ENCODE measurements around the gene ZNF341.

ZNF341 gene

GRCh38 chr20:33687993-33688937, 43.5 kb upstream of the ZNF341 start:
- Histone ChIP-seq H3K36me3 (replicated peaks; ENCODE audit: low read depth, low read length) (peaks cover 14% of the 10 kb centered on the region), H3K4me3 (ENCODE audit: low read length) (no peak overlapping the region), H3K9me3 (ENCODE audit: insufficient read depth, low read length) (no peaks in the 10 kb centered on the region), H3K4me2 (ENCODE audit: low read length) (peak overlapping the region; percentile 50), H3K27ac (ENCODE audit: low read length) (no peak overlapping the region), H2AFZ (ENCODE audit: low read depth, low read length) (no peak overlapping the region), H4K20me1 (ENCODE audit: insufficient read depth, low read length) (peaks cover 18% of the 10 kb centered on the region), H3K4me1 (ENCODE audit: low read length) (peaks cover 46% of the 10 kb centered on the region), H3K9ac (ENCODE audit: low read length) (peak overlapping the region; percentile 14; the same call in 1 of the 2 replicates), H3K79me2 (ENCODE audit: low read length) (peaks cover 28% of the 10 kb centered on the region), H3K27me3 (ENCODE audit: low read depth, low read length) (no peaks in the 10 kb centered on the region)
- TF ChIP-seq CTCF (IDR thresholded peaks at IDR 0.05; ENCODE audit: low read depth, low read length), result no peak
- TF ChIP-seq EZH2phosphoT487 (IDR thresholded peaks at IDR 0.05; ENCODE audit: low read depth), result no peak

GRCh38 chr20:33688938-33689424, 42.8 kb upstream of the ZNF341 start:
- Histone ChIP-seq H3K36me3 (replicated peaks; ENCODE audit: low read depth, low read length) (peaks cover 12% of the 10 kb centered on the region), H3K4me1 (ENCODE audit: low read length) (peaks cover 49% of the 10 kb centered on the region), H3K4me3 (ENCODE audit: low read length) (no peak overlapping the region), H4K20me1 (ENCODE audit: insufficient read depth, low read length) (peaks cover 13% of the 10 kb centered on the region), H3K79me2 (ENCODE audit: low read length) (peaks cover 21% of the 10 kb centered on the region), H3K9me3 (ENCODE audit: insufficient read depth, low read length) (no peaks in the 10 kb centered on the region), H3K9ac (ENCODE audit: low read length) (no peak overlapping the region), H2AFZ (ENCODE audit: low read depth, low read length) (no peak overlapping the region), H3K27me3 (ENCODE audit: low read depth, low read length) (no peaks in the 10 kb centered on the region), H3K4me2 (ENCODE audit: low read length) (peak overlapping the region; percentile 50; the same call in 1 of the 2 replicates), H3K27ac (ENCODE audit: low read length) (no peak overlapping the region)
- no peak for TF ChIP-seq EZH2phosphoT487 (IDR thresholded peaks at IDR 0.05; ENCODE audit: low read depth)
- TF ChIP-seq CTCF (IDR thresholded peaks at IDR 0.05; ENCODE audit: low read depth, low read length), result no peak

- H3K4me3 ChIP-seq (ENCODE audit: low read length), result no peak overlapping the region
- H3K27me3 ChIP-seq (ENCODE audit: low read depth, low read length), result no peaks in the 10 kb centered on the region
- no peaks in the 10 kb centered on the region for H3K9me3 ChIP-seq (ENCODE audit: insufficient read depth, low read length)
- no peak overlapping the region for H3K27ac ChIP-seq (ENCODE audit: low read length)
- peaks cover 44% of the 10 kb centered on the region for H3K4me1 ChIP-seq (ENCODE audit: low read length)
- peaks cover 16% of the 10 kb centered on the region for H3K79me2 ChIP-seq (ENCODE audit: low read length)
- no peak overlapping the region for H3K9ac ChIP-seq (ENCODE audit: low read length)
- no peak overlapping the region for H2AFZ ChIP-seq (ENCODE audit: low read depth, low read length)
- H3K36me3 ChIP-seq (replicated peaks; ENCODE audit: low read depth, low read length), result peaks cover 7% of the 10 kb centered on the region
- TF ChIP-seq CTCF (IDR thresholded peaks at IDR 0.05; ENCODE audit: low read depth, low read length), result no peak
- no peak for TF ChIP-seq EZH2phosphoT487 (IDR thresholded peaks at IDR 0.05; ENCODE audit: low read depth)
- no peak overlapping the region for H3K4me2 ChIP-seq (ENCODE audit: low read length)
- H4K20me1 ChIP-seq (ENCODE audit: insufficient read depth, low read length), result peaks cover 8% of the 10 kb centered on the region
Measured at GRCh38 chr20:33689493-33689892, 42.3 kb upstream of the ZNF341 start.

- H3K4me2 ChIP-seq (ENCODE audit: low read length), result no peak overlapping the region
- H4K20me1 ChIP-seq (ENCODE audit: insufficient read depth, low read length), result peaks cover 3% of the 10 kb centered on the region
- H3K9ac ChIP-seq (ENCODE audit: low read length), result no peak overlapping the region
- H3K4me3 ChIP-seq (ENCODE audit: low read length), result no peak overlapping the region
- H3K4me1 ChIP-seq (ENCODE audit: low read length), result peaks cover 39% of the 10 kb centered on the region
- no peaks in the 10 kb centered on the region for H3K27me3 ChIP-seq (ENCODE audit: low read depth, low read length)
- H2AFZ ChIP-seq (ENCODE audit: low read depth, low read length), result no peak overlapping the region
- H3K27ac ChIP-seq (ENCODE audit: low read length), result no peak overlapping the region
- no peaks in the 10 kb centered on the region for H3K9me3 ChIP-seq (ENCODE audit: insufficient read depth, low read length)
- no peak for TF ChIP-seq EZH2phosphoT487 (IDR thresholded peaks at IDR 0.05; ENCODE audit: low read depth)
- no peak for TF ChIP-seq CTCF (IDR thresholded peaks at IDR 0.05; ENCODE audit: low read depth, low read length)
- H3K36me3 ChIP-seq (replicated peaks; ENCODE audit: low read depth, low read length), result peaks cover 2% of the 10 kb centered on the region
- peaks cover 11% of the 10 kb centered on the region for H3K79me2 ChIP-seq (ENCODE audit: low read length)
Measured at GRCh38 chr20:33689973-33690372, 41.8 kb upstream of the ZNF341 start.
